Mammary epithelial cell (primary cell): ENCODE data around the gene AACS.

Experiments
- CTCF ChIP-seq, 2 donors: IDR thresholded peaks in 1 of 2; conservative IDR thresholded peaks in 1 of 2; 2 replicates each; pipeline ENCODE4 v1.5.1; 2011 to 2012; ENCODE audit warnings: inconsistent platforms in 2 of 2, low read length in 2 of 2, mild to moderate bottlenecking in 2 of 2, control low read depth in 1 of 2, low read depth in 1 of 2; ENCODE audit not compliant: insufficient read depth in 1 of 2; ENCODE audit errors: extremely low read depth in 1 of 2
- EZH2 ChIP-seq: IDR thresholded peaks from 2 replicates; pipeline ENCODE4 v1.6.1; 2012; ENCODE audit warnings: low read length, inconsistent platforms, borderline replicate concordance

DNA sequence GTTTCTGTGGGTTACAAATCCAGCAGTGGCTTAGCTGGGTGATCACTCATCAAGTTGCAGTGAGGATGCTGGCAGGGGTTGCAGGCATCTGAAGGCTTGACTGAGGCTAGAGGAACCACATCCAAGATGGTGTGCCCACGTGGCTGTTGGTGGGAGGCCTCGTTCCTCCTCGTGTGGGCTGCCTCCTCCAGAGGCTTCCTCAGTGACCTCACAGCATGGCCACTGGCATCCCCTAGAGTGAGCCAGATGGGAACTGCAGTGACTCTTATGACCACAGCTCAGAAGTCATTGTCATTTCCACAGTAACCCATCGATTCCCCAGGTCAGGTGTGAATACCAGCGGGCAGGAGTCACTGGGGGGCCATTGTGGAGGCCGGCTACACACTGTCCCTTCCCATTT lies 17.8 kb downstream of the AACS start:
- TF ChIP-seq CTCF (conservative IDR thresholded peaks at IDR 0.05 in 1 of 2, IDR thresholded peaks at IDR 0.05 in 1 of 2; ENCODE audit: extremely low read depth in 1 of 2, insufficient read depth in 1 of 2, low read depth in 1 of 2, low read length in 2 of 2), result no peak
- TF ChIP-seq EZH2, result no peak
